HEK293 (cell line): ENCODE measurements around the gene RFX4.

Experiments
- CTCF ChIA-PET: fragments of 350-600 bp; formaldehyde crosslinking; extraction: SDS; loops from one replicate; lab custom pipeline; 2021; ENCODE audit warnings: antibody characterized with exemption; lab: Yijun Ruan, JAX
- POLR2A ChIA-PET: fragments of 300-600 bp; formaldehyde crosslinking; extraction: SDS; loops from one replicate; lab custom pipeline; 2020; ENCODE audit warnings: antibody characterized with exemption, inconsistent platforms; lab: Yijun Ruan, JAX
- H3K27ac ChIP-seq: fragments of 200-500 bp; sonication (Bioruptor generic); 2 replicates; pipeline ENCODE4 v1.5.1; 2014; ENCODE audit warnings: low read depth, low read length, control low read depth, inconsistent platforms; ENCODE audit errors: extremely low read depth
- H3K36me3 ChIP-seq, 2 experiments: fragments of 200-500 bp in 1 of 2; sonication (Bioruptor generic) in 1 of 2; 1 replicate in 1 of 2; 2 replicates in 1 of 2; pipeline ENCODE4 v1.5.1; 2014 to 2017; ENCODE audit warnings: inconsistent platforms in 2 of 2, low read length in 2 of 2; ENCODE audit not compliant: control insufficient read depth in 2 of 2, insufficient read depth in 1 of 2
- H3K4me1 ChIP-seq: fragments of 200-500 bp; sonication (Bioruptor generic); 2 replicates; pipeline ENCODE4 v1.5.1; 2014; ENCODE audit warnings: mild to moderate bottlenecking, low read length, inconsistent platforms; ENCODE audit not compliant: control insufficient read depth, insufficient read depth
- H3K4me3 ChIP-seq: 2 replicates; pipeline ENCODE4 v1.5.1; 2011; ENCODE audit warnings: low read depth, mild to moderate bottlenecking, control low read depth, low read length, moderate library complexity
- H3K9me3 ChIP-seq: fragments of 200-500 bp; sonication (Bioruptor generic); 2 replicates; pipeline ENCODE4 v1.5.1; 2014; ENCODE audit warnings: low read depth, low read length, inconsistent platforms; ENCODE audit not compliant: control insufficient read depth, insufficient read depth
- FEZF1 ChIP-seq: fragments of 450-650 bp; formaldehyde crosslinking; IDR thresholded peaks from 2 replicates; pipeline ENCODE4 v1.5.1; 2016; ENCODE audit warnings: missing biosample characterization, missing genetic modification characterization
- KLF16 ChIP-seq: fragments of 450-650 bp; formaldehyde crosslinking; IDR thresholded peaks from 2 replicates; pipeline ENCODE4 v1.5.1; 2017; ENCODE audit warnings: missing biosample characterization, missing genetic modification characterization
- MZF1 ChIP-seq: fragments of 450-650 bp; formaldehyde crosslinking; IDR thresholded peaks from 2 replicates; pipeline ENCODE4 v1.5.1; 2017; ENCODE audit warnings: missing biosample characterization, missing genetic modification characterization, borderline replicate concordance
- ZBTB1 ChIP-seq: fragments of 450-650 bp; formaldehyde crosslinking; IDR thresholded peaks from 2 replicates; pipeline ENCODE4 v1.5.1; 2016; ENCODE audit warnings: missing biosample characterization, missing genetic modification characterization
- ZNF16 ChIP-seq: fragments of 450-650 bp; formaldehyde crosslinking; IDR thresholded peaks from 2 replicates; pipeline ENCODE4 v1.5.1; 2016; ENCODE audit warnings: low read depth, missing biosample characterization, missing genetic modification characterization
- ZNF211 ChIP-seq: fragments of 450-650 bp; formaldehyde crosslinking; IDR thresholded peaks from 2 replicates; pipeline ENCODE4 v1.5.1; 2016; ENCODE audit warnings: low read depth, missing biosample characterization, missing genetic modification characterization
- ZNF335 ChIP-seq: fragments of 450-650 bp; formaldehyde crosslinking; conservative IDR thresholded peaks from 2 replicates; pipeline ENCODE4 v1.5.1; 2016; ENCODE audit warnings: missing biosample characterization, missing genetic modification characterization
- ZNF514 ChIP-seq: fragments of 450-650 bp; formaldehyde crosslinking; IDR thresholded peaks from 2 replicates; pipeline ENCODE4 v1.5.1; 2016; ENCODE audit warnings: missing biosample characterization, missing genetic modification characterization
- ZNF521 ChIP-seq: fragments of 450-650 bp; formaldehyde crosslinking; IDR thresholded peaks from 2 replicates; pipeline ENCODE4 v1.5.1; 2017; ENCODE audit warnings: missing biosample characterization, mild to moderate bottlenecking, missing genetic modification characterization
- ZNF621 ChIP-seq: fragments of 450-650 bp; formaldehyde crosslinking; IDR thresholded peaks from 2 replicates; pipeline ENCODE4 v1.5.1; 2017; ENCODE audit warnings: missing biosample characterization, missing genetic modification characterization
- ZNF626 ChIP-seq: fragments of 450-650 bp; sonication (Bioruptor Pico); formaldehyde crosslinking; IDR thresholded peaks from 2 replicates; pipeline ENCODE4 v1.5.1; 2018; ENCODE audit warnings: missing biosample characterization, missing genetic modification characterization, inconsistent platforms
- ZNF707 ChIP-seq: fragments of 450-650 bp; formaldehyde crosslinking; IDR thresholded peaks from 2 replicates; pipeline ENCODE4 v1.5.1; 2016; ENCODE audit warnings: missing biosample characterization, missing genetic modification characterization
- ZNF777 ChIP-seq: fragments of 450-650 bp; formaldehyde crosslinking; IDR thresholded peaks from 2 replicates; pipeline ENCODE4 v1.5.1; 2017; ENCODE audit warnings: missing biosample characterization, missing genetic modification characterization, borderline replicate concordance
- TF ChIP-seq, protein P1 (sequence below): fragments of 450-650 bp; formaldehyde crosslinking; IDR thresholded peaks from 2 replicates; pipeline ENCODE4 v1.5.1; 2016; ENCODE audit warnings: missing biosample characterization, missing genetic modification characterization
- TF ChIP-seq, protein P2 (sequence below): fragments of 450-650 bp; formaldehyde crosslinking; IDR thresholded peaks from 2 replicates; pipeline ENCODE4 v1.5.1; 2017; ENCODE audit warnings: missing biosample characterization, missing genetic modification characterization
- TF ChIP-seq, protein P3 (sequence below): fragments of 450-650 bp; formaldehyde crosslinking; IDR thresholded peaks from 2 replicates; pipeline ENCODE4 v1.5.1; 2016; ENCODE audit warnings: missing biosample characterization, missing genetic modification characterization
- TF ChIP-seq, protein P4 (sequence below): fragments of 450-650 bp; formaldehyde crosslinking; IDR thresholded peaks from 2 replicates; pipeline ENCODE4 v1.5.1; 2016; ENCODE audit warnings: missing biosample characterization, missing genetic modification characterization
- TF ChIP-seq, protein P5 (sequence below): fragments of 450-650 bp; formaldehyde crosslinking; IDR thresholded peaks from 2 replicates; pipeline ENCODE4 v1.5.1; 2016; ENCODE audit warnings: missing biosample characterization, missing genetic modification characterization
- TF ChIP-seq, protein P6 (sequence below): fragments of 450-650 bp; formaldehyde crosslinking; IDR thresholded peaks from 2 replicates; pipeline ENCODE4 v1.5.1; 2016; ENCODE audit warnings: missing biosample characterization, missing genetic modification characterization
- TF ChIP-seq, protein P7 (sequence below): fragments of 450-650 bp; formaldehyde crosslinking; IDR thresholded peaks from 2 replicates; pipeline ENCODE4 v1.5.1; 2016; ENCODE audit warnings: missing biosample characterization, missing genetic modification characterization
- TF ChIP-seq, protein P8 (sequence below): fragments of 450-650 bp; formaldehyde crosslinking; IDR thresholded peaks from 2 replicates; pipeline ENCODE4 v1.5.1; 2016; ENCODE audit warnings: missing biosample characterization, missing genetic modification characterization

Gene RFX4

DNA sequence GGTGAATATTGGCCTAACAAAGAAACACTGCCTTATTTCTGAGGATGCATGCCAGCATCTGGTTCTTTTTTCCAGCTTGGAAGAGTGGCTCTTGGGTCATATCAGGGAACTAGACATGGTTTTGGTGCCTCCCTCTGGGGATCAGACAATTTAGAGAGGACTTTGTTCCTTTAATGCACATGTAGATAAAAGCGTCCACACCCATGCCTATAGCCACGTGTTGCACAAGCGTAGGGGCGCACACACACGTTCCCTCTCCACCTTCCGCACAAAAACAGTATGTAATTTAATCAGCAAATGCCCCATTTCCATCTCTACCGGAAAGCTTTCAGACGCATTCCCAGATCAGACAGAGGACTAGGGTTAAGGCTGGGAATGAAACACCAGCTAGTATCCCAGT is 130.0 kb downstream of the RFX4 start:
- no peak for TF ChIP-seq ZNF777 (tag by site-specific recombination)
- TF ChIP-seq, protein P1, sequence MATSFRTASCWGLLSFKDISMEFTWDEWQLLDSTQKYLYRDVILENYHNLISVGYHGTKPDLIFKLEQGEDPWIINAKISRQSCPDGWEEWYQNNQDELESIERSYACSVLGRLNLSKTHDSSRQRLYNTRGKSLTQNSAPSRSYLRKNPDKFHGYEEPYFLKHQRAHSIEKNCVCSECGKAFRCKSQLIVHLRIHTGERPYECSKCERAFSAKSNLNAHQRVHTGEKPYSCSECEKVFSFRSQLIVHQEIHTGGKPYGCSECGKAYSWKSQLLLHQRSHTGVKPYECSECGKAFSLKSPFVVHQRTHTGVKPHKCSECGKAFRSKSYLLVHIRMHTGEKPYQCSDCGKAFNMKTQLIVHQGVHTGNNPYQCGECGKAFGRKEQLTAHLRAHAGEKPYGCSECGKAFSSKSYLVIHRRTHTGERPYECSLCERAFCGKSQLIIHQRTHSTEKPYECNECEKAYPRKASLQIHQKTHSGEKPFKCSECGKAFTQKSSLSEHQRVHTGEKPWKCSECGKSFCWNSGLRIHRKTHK (tag by site-specific recombination) = no peak
- TF ChIP-seq ZNF621 (tag by site-specific recombination) = no peak
- TF ChIP-seq, protein P2, sequence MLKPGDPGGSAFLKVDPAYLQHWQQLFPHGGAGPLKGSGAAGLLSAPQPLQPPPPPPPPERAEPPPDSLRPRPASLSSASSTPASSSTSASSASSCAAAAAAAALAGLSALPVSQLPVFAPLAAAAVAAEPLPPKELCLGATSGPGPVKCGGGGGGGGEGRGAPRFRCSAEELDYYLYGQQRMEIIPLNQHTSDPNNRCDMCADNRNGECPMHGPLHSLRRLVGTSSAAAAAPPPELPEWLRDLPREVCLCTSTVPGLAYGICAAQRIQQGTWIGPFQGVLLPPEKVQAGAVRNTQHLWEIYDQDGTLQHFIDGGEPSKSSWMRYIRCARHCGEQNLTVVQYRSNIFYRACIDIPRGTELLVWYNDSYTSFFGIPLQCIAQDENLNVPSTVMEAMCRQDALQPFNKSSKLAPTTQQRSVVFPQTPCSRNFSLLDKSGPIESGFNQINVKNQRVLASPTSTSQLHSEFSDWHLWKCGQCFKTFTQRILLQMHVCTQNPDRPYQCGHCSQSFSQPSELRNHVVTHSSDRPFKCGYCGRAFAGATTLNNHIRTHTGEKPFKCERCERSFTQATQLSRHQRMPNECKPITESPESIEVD (tag by site-specific recombination) = no peak
- TF ChIP-seq, protein P3, sequence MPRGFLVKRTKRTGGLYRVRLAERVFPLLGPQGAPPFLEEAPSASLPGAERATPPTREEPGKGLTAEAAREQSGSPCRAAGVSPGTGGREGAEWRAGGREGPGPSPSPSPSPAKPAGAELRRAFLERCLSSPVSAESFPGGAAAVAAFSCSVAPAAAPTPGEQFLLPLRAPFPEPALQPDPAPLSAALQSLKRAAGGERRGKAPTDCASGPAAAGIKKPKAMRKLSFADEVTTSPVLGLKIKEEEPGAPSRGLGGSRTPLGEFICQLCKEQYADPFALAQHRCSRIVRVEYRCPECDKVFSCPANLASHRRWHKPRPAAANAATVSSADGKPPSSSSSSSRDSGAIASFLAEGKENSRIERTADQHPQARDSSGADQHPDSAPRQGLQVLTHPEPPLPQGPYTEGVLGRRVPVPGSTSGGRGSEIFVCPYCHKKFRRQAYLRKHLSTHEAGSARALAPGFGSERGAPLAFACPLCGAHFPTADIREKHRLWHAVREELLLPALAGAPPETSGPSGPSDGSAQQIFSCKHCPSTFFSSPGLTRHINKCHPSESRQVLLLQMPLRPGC (tag by site-specific recombination) = no peak
- TF ChIP-seq, protein P4, sequence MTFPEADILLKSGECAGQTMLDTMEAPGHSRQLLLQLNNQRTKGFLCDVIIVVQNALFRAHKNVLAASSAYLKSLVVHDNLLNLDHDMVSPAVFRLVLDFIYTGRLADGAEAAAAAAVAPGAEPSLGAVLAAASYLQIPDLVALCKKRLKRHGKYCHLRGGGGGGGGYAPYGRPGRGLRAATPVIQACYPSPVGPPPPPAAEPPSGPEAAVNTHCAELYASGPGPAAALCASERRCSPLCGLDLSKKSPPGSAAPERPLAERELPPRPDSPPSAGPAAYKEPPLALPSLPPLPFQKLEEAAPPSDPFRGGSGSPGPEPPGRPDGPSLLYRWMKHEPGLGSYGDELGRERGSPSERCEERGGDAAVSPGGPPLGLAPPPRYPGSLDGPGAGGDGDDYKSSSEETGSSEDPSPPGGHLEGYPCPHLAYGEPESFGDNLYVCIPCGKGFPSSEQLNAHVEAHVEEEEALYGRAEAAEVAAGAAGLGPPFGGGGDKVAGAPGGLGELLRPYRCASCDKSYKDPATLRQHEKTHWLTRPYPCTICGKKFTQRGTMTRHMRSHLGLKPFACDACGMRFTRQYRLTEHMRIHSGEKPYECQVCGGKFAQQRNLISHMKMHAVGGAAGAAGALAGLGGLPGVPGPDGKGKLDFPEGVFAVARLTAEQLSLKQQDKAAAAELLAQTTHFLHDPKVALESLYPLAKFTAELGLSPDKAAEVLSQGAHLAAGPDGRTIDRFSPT = no peak
- TF ChIP-seq, protein P5, sequence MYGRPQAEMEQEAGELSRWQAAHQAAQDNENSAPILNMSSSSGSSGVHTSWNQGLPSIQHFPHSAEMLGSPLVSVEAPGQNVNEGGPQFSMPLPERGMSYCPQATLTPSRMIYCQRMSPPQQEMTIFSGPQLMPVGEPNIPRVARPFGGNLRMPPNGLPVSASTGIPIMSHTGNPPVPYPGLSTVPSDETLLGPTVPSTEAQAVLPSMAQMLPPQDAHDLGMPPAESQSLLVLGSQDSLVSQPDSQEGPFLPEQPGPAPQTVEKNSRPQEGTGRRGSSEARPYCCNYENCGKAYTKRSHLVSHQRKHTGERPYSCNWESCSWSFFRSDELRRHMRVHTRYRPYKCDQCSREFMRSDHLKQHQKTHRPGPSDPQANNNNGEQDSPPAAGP (tag by site-specific recombination) = no peak
- no peak for TF ChIP-seq KLF16 (tag by site-specific recombination)
- ChIA-PET POLR2A (no interaction called here), CTCF (no interaction called here)
- Histone ChIP-seq H3K4me1 (no peaks in the 10 kb centered on the region), H3K27ac (no peak overlapping the region), H3K36me3 (no peaks in the 10 kb centered on the region), H3K9me3 (no peaks in the 10 kb centered on the region), H3K4me3 (no peak overlapping the region)

DNA sequence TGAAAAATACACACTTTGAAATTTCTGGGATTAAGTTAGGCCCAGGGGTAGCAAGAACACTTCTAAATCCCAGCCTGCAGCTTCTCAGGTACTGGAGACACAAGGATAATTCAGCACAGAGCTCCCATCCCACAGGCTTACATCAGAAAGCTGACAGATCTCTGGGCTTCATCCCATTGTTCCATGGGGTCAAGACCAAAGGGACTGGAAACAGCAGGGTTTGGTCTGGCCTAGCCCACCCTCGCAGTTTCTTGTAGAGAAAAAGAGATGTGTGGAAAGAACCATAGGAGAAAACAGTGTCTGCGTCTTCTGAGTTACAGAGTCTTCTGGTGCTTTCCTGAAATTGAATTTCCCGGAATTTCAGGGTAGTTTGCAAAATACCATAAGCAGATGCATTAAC is 132.1 kb downstream of the RFX4 start:
- H3K9me3 ChIP-seq = no peaks in the 10 kb centered on the region
- no peaks in the 10 kb centered on the region for H3K36me3 ChIP-seq
- ChIA-PET CTCF (interaction anchor here (0.5 to 1.3 kb wide), 4 partner anchors 14 to 127 kb away, joined by 4 to 6 read pairs (median 4); no protein-coding TSS in a partner anchor), POLR2A (no interaction called here)
- no peak overlapping the region for H3K27ac ChIP-seq
- no peaks in the 10 kb centered on the region for H3K4me1 ChIP-seq
- H3K4me3 ChIP-seq = no peak overlapping the region
- TF ChIP-seq, protein P6, sequence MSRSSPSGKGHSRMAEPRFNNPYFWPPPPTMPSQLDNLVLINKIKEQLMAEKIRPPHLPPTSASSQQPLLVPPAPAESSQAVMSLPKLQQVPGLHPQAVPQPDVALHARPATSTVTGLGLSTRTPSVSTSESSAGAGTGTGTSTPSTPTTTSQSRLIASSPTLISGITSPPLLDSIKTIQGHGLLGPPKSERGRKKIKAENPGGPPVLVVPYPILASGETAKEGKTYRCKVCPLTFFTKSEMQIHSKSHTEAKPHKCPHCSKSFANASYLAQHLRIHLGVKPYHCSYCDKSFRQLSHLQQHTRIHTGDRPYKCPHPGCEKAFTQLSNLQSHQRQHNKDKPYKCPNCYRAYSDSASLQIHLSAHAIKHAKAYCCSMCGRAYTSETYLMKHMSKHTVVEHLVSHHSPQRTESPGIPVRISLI = no peak
- TF ChIP-seq, protein P7, sequence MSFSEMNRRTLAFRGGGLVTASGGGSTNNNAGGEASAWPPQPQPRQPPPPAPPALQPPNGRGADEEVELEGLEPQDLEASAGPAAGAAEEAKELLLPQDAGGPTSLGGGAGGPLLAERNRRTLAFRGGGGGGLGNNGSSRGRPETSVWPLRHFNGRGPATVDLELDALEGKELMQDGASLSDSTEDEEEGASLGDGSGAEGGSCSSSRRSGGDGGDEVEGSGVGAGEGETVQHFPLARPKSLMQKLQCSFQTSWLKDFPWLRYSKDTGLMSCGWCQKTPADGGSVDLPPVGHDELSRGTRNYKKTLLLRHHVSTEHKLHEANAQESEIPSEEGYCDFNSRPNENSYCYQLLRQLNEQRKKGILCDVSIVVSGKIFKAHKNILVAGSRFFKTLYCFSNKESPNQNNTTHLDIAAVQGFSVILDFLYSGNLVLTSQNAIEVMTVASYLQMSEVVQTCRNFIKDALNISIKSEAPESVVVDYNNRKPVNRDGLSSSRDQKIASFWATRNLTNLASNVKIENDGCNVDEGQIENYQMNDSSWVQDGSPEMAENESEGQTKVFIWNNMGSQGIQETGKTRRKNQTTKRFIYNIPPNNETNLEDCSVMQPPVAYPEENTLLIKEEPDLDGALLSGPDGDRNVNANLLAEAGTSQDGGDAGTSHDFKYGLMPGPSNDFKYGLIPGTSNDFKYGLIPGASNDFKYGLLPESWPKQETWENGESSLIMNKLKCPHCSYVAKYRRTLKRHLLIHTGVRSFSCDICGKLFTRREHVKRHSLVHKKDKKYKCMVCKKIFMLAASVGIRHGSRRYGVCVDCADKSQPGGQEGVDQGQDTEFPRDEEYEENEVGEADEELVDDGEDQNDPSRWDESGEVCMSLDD = no peak
- TF ChIP-seq ZNF514 (tag by site-specific recombination) (no peak), ZNF521 (no peak), ZNF16 (tag by site-specific recombination) (no peak), ZBTB1 (tag by site-specific recombination) (no peak), FEZF1 (tag by site-specific recombination) (no peak), ZNF211 (tag by site-specific recombination) (no peak), ZNF707 (tag by site-specific recombination) (no peak), ZNF626 (no peak), MZF1 (tag by site-specific recombination) (no peak), ZNF335 (tag by site-specific recombination) (no peak)
- TF ChIP-seq, protein P8, sequence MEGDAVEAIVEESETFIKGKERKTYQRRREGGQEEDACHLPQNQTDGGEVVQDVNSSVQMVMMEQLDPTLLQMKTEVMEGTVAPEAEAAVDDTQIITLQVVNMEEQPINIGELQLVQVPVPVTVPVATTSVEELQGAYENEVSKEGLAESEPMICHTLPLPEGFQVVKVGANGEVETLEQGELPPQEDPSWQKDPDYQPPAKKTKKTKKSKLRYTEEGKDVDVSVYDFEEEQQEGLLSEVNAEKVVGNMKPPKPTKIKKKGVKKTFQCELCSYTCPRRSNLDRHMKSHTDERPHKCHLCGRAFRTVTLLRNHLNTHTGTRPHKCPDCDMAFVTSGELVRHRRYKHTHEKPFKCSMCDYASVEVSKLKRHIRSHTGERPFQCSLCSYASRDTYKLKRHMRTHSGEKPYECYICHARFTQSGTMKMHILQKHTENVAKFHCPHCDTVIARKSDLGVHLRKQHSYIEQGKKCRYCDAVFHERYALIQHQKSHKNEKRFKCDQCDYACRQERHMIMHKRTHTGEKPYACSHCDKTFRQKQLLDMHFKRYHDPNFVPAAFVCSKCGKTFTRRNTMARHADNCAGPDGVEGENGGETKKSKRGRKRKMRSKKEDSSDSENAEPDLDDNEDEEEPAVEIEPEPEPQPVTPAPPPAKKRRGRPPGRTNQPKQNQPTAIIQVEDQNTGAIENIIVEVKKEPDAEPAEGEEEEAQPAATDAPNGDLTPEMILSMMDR (tag by site-specific recombination) = no peak
